Transverse colon (tissue), 4 donors: Measurements from ENCODE around the gene NPLOC4. TPM values are rescaled to one million over a fixed set of nuclear protein-coding genes. Genes with fewer than 3 reads are reported as not detected.

Source experiments
- DNase-seq: peaks from one replicate; pipeline ENCODE4 v3.0.0-alpha.2; 2019
- H3K27ac ChIP-seq, 4 donors: fragments of 200-600 bp; sonication (generic); 2 replicates each; pipeline ENCODE4 v1.5.1; 2016 to 2018; ENCODE audit warnings: inconsistent platforms in 4 of 4
- H3K27me3 ChIP-seq: fragments of 200-600 bp; sonication (generic); 2 replicates; pipeline ENCODE4 v1.5.1; 2017; ENCODE audit warnings: inconsistent platforms
- H3K36me3 ChIP-seq, 4 donors: fragments of 200-600 bp; sonication (generic); 2 replicates each; pipeline ENCODE4 v1.5.1; 2017 to 2019; ENCODE audit warnings: inconsistent platforms in 4 of 4
- H3K4me1 ChIP-seq, 4 donors: fragments of 200-600 bp; sonication (generic); 2 replicates each; pipeline ENCODE4 v1.5.1; 2017 to 2020; ENCODE audit warnings: inconsistent platforms in 4 of 4
- H3K4me3 ChIP-seq, 4 donors: fragments of 200-600 bp; sonication (generic); 1 replicate in 1 of 4; 2 replicates in 3 of 4; pipeline versions ENCODE4 v1.5.1 to v1.6.1; 2017 to 2019; ENCODE audit warnings: inconsistent platforms in 4 of 4
- H3K9me3 ChIP-seq, 2 donors: fragments of 200-600 bp; sonication (generic); 2 replicates each; pipeline ENCODE4 v1.5.1; 2017 to 2019; ENCODE audit warnings: inconsistent platforms in 2 of 2
- CTCF ChIP-seq, 5 experiments: fragments of 200-600 bp in 3 of 5; fragments of 450-650 bp in 2 of 5; sonication (generic) in 3 of 5; IDR thresholded peaks; 1 replicate in 2 of 5; 2 replicates in 3 of 5; pipeline ENCODE4 v1.5.1; 2016 to 2017; ENCODE audit warnings: antibody characterized with exemption in 5 of 5, inconsistent platforms in 3 of 5, mild to moderate bottlenecking in 2 of 5, moderate library complexity in 1 of 5
- EP300 ChIP-seq: sonication (generic); formaldehyde crosslinking; IDR thresholded peaks from one replicate; pipeline ENCODE4 v1.6.1; 2017; ENCODE audit warnings: antibody characterized with exemption, low read depth
- POLR2A ChIP-seq: fragments of 450-650 bp; IDR thresholded peaks from one replicate; pipeline ENCODE4 v1.6.1; 2016; ENCODE audit warnings: antibody characterized with exemption, mild to moderate bottlenecking, moderate library complexity
- POLR2AphosphoS5 ChIP-seq, 3 donors: sonication (generic); formaldehyde crosslinking; IDR thresholded peaks; one replicate each; pipeline ENCODE4 v1.6.1; 2016; ENCODE audit warnings: antibody characterized with exemption in 3 of 3
- WGBS, 2 donors: methylation state at CpG; one replicate each; pipeline ENCODE4 v1.1.5; 2018; ENCODE audit warnings: low coverage in 1 of 2; 5-methylcytosine and 5-hydroxymethylcytosine counted together
- in situ Hi-C, 4 donors: fragments of 200-750 bp; cut with MboI; loops; one replicate each; pipeline versions ENCODE4 v1.15.0 to v1.15.1; 2017; ENCODE audit warnings: low sequenced_read_pairs in 3 of 4, low pct_ligation_motif_present in 1 of 4, low pct_unique_long_range_greater_than_20kb in 1 of 4
- intact Hi-C: fragments of 100-400 bp; cut with DNase I; formaldehyde crosslinking; loops from one replicate; pipeline ENCODE4 v1.15.1; 2023; ENCODE audit warnings: low total_unique reads
- total RNA-seq, 4 donors: library from RNA; depleted of rRNA; stranded (reverse); fragments of >200 nt; gene quantifications; one replicate each; pipeline ENCODE4 v1.1.0, GENCODE V29; 2016

Gene NPLOC4
- 100 to 1,000 TPM in 1 of 4 donors, 10 to 100 TPM in 3; 59.9 to 323 (median 84.6) TPM for total RNA-seq

- Histone ChIP-seq H3K9me3 (no peaks in the 10 kb centered on the region), H3K4me3 (peak within 1 kb of the TSS; percentile 79 to 97 (median 92)), H3K27me3 (no peaks in the 10 kb centered on the region), H3K27ac (peak within 1 kb of the TSS; percentile 89 to 96 (median 92)), H3K4me1 (peaks cover 13 to 35% (median 19%) of the 10 kb centered on the region in 4 donors), H3K36me3 (no peaks in the 10 kb centered on the region)
- peak; percentile 88 for DNase-seq
- in situ Hi-C loops = no loop called here
- TF ChIP-seq POLR2A = peak; percentile 55
- TF ChIP-seq POLR2AphosphoS5 (IDR thresholded peaks at IDR 0.05) = peak; percentile 91 to 93 (median 91)
- no peak for TF ChIP-seq EP300
- no peak for TF ChIP-seq CTCF (IDR thresholded peaks at IDR 0.05)
- 1% methylated on average over 68 of the region's 77 CpGs; no CpG with 5 or more reads in 1 of the 2 donors for WGBS, 2 donors
- intact Hi-C loops = no loop called here
Measured at GRCh38 chr17:81636505-81637288, at the start of gene NPLOC4, which contains the start of gene TSPAN10. Gene NPLOC4 (minus strand): TSS chr17:81637112. CDS start chr17:81636930, 182 bp downstream. Gene TSPAN10 (plus strand): TSS chr17:81637196. CDS start chr17:81642413, 5,217 bp downstream.

- 88% methylated on average over 16 of the region's 20 CpGs; no CpG with 5 or more reads in 1 of the 2 donors for WGBS, 2 donors
- Histone ChIP-seq H3K9me3 (no peaks in the 10 kb centered on the region), H3K27ac (no peak overlapping the region), H3K4me3 (no peak overlapping the region), H3K27me3 (no peaks in the 10 kb centered on the region), H3K36me3 (peaks cover 0 to 32% (median 8%) of the 10 kb centered on the region in 4 donors), H3K4me1 (peaks cover 19 to 28% (median 21%) of the 10 kb centered on the region in 4 donors)
- no peak for DNase-seq
- TF ChIP-seq POLR2A (no peak), CTCF (IDR thresholded peaks at IDR 0.05) (no peak), EP300 (no peak)
- in situ Hi-C loops (no loop called here), intact Hi-C loops (loop anchor here (2.0 kb wide), 1 partner anchor 48 kb away; no protein-coding TSS in a partner anchor)
Measured at GRCh38 chr17:81686614-81687013, 49.7 kb upstream of the NPLOC4 start.

- in situ Hi-C loops (no loop called here), intact Hi-C loops (no loop called here)
- peak overlapping the region in 3 of 4 donors; percentile 98 to 99 (median 99) for H3K4me3 ChIP-seq
- 66% methylated on average over 12 of the region's 12 CpGs; no CpG with 5 or more reads in 1 of the 2 donors for WGBS, 2 donors
- H3K9me3 ChIP-seq = no peaks in the 10 kb centered on the region
- H3K27ac ChIP-seq = peak overlapping the region in 2 of 4 donors; percentile 90 to 94
- peaks cover 19 to 28% (median 21%) of the 10 kb centered on the region in 4 donors for H3K4me1 ChIP-seq
- no peak for TF ChIP-seq POLR2AphosphoS5 (IDR thresholded peaks at IDR 0.05)
- TF ChIP-seq CTCF (IDR thresholded peaks at IDR 0.05) = no peak
- no peak for TF ChIP-seq EP300
- TF ChIP-seq POLR2A = no peak
- no peaks in the 10 kb centered on the region for H3K27me3 ChIP-seq
- DNase-seq = no peak
- H3K36me3 ChIP-seq = peaks cover 0 to 20% (median 7%) of the 10 kb centered on the region in 4 donors
Measured at GRCh38 chr17:81685108-81685507, 48.2 kb upstream of the NPLOC4 start.

GRCh38 chr17:81684442-81684911 is 47.6 kb upstream of the NPLOC4 start:
- Histone ChIP-seq H3K27me3 (no peaks in the 10 kb centered on the region), H3K4me3 (peak overlapping the region; percentile 95 to 99 (median 98)), H3K4me1 (peaks cover 19 to 28% (median 21%) of the 10 kb centered on the region in 4 donors), H3K36me3 (peaks cover 0 to 17% (median 4%) of the 10 kb centered on the region in 4 donors), H3K9me3 (no peaks in the 10 kb centered on the region), H3K27ac (peak overlapping the region; percentile 79 to 94 (median 92))
- 3% methylated on average over 16 of the region's 16 CpGs; no CpG with 5 or more reads in 1 of the 2 donors for WGBS, 2 donors
- DNase-seq = peak; percentile 25
- intact Hi-C loops = no loop called here
- in situ Hi-C loops = no loop called here
- TF ChIP-seq POLR2AphosphoS5 (IDR thresholded peaks at IDR 0.05) (no peak), POLR2A (no peak), CTCF (IDR thresholded peaks at IDR 0.05) (no peak), EP300 (no peak)
